HG03521 (cell line): Measurements from ENCODE around the gene DCAF16.
"Not testable (repeated sequence)": the region's sequence is repeated elsewhere in the genome, so short reads cannot be mapped to it uniquely, and the experiment has no call there.

Source experiments
- ATAC-seq: cut with Tn5 transposase; IDR thresholded peaks from one replicate; pipeline ENCODE4 v1.9.1; 2021; ENCODE audit warnings: mild to moderate bottlenecking, moderate library complexity; ENCODE audit not compliant: unreplicated experiment

DCAF16 gene

DNA sequence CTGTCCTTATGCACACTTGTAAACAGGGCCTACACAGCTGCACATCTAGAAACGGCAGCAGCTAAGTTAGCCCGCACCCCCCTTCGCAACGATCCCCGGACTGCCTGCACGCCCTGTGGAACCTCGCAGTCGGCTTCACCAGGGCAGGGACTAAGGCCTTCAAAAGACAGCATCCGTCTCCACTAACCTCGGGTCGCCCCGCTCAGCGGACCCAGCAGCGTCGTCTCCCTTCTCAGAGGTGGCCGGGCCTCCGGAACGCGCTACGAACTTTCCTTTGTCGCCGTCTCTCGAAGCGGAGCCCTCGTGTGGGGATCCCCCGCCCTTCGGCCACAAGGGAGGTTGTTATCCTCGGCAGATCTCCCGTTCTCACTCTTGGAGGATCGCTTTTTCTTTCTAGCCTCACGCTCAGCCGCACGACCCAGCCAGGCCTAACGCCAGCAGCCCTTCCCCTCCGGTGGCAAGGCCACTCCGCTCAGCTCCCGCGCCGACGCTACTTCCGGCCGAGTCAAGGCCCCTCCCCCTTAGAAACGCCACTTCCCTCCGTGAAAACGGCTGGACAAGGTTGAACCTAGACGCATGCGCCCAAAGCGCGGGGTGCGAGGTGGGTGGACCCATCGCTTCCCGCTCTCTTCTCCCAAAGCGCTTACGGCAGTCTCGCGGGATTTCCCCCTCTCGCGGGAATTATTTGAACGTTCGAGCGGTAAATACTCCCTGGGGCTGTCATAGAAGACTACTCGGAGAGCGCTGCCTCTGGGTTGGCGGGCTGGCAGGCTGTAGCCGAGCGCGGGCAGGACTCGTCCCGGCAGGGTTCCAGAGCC lies at the start of gene DCAF16, which contains the start of gene NCAPG:
TSS of gene DCAF16 (minus strand) at position 498 of the 818 bp plus-strand sequence. CDS start 6,616 bp downstream, outside the sequence.
TSS of gene NCAPG (plus strand) at position 720 of the 818 bp plus-strand sequence. CDS start 99 bp downstream, outside the sequence.
- ATAC-seq: peak; percentile 89

DNA sequence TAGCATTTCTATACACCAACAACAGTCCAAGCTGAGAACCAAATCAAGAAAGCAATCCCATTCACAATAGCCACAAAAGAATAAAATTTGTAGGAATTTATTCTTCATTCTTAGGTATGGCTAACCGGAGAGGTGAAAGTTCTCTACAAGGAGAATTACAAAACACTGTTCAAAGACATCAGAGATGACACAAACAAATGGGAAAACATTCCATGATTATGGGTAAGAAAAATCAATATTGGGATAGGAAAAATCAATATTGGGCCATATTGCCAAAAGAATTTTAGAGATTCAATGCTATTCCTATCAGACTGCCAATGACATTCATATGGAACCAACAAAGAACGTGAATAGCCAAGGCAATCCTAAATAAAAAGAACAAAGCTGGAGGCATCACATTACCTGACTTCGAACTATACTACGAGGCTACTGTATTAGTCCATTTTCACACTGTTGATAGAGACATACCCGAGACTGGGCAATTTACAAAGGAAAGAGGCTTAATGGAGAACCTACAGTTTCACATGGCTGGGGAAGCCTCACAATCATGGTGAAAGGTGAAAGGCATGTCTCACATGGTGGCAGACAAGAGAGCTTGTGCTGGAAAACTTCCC lies 49.3 kb upstream of the DCAF16 start:
- no peak for ATAC-seq

DNA sequence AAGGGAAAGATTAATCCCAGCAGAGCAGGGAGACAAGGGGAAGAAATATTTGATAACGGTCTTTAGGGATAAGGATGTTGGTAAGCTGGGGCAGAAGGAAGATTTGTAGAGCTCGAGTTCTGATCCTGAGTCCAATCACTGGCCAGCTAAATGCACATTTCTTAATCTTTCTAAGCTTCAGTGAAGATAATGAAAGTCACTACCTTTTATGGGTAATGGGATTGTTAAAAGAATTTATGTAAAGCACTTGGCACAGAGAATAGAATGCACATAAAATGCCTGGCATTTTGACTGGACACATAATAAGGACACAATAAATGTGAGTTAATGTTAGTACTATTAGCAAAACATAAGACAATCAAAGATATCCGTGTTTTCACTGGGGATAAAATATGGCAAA lies 43.5 kb upstream of the DCAF16 start:
- ATAC-seq: no peak

DNA sequence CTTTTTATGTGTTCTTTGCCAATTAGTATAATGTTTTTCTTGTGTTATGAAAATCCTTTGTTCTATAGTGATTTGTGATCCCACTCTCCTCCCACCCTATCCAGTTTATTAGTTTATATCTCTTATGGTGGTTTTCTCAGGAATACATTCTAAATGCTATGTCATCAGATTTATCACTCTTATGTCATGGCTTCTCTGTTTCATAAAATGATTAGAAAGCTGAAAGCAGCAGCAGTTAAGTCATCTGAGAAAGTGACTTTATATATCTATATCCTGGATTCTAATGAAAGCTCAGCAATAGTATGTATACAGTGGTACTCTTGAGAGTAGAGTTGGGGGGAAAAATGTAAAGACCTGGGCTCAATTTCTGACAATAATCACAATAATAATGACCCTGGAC lies 41.4 kb upstream of the DCAF16 start:
- ATAC-seq: no peak

DNA sequence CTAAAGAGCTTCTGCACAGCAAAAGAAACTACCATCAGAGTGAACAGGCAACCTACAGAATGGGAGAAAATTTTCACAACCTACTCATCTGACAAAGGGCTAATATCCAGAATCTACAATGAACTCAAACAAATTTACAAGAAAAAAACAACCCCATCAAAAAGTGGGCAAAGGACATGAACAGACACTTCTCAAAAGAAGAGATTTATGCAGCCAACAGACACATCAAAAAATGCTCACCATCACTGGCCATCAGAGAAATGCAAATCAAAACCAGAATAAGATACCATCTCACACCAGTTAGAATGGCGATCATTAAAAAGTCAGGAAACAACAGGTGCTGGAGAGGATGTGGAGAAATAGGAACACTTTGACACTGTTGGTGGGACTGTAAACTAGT lies 39.7 kb upstream of the DCAF16 start:
- not testable (repeated sequence) for ATAC-seq

DNA sequence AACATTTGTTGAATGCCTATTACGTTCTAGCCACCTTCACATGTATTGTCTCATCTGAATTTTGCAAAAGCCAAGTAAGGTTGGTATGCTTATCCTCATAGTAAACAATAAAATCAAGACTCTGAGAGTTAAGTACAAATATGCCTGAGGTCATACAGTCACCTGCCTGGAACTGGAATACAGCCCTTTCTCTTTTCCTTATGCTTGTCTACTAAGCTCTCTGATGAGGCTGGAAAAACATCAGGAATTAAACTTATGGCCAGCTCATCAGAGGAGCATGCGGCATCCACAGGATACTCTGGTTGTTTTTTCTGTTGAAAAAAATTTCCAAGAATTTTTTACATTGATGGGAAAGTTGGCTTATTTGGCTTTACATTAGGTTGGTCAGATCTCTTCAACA lies 35.7 kb upstream of the DCAF16 start:
- ATAC-seq: no peak

DNA sequence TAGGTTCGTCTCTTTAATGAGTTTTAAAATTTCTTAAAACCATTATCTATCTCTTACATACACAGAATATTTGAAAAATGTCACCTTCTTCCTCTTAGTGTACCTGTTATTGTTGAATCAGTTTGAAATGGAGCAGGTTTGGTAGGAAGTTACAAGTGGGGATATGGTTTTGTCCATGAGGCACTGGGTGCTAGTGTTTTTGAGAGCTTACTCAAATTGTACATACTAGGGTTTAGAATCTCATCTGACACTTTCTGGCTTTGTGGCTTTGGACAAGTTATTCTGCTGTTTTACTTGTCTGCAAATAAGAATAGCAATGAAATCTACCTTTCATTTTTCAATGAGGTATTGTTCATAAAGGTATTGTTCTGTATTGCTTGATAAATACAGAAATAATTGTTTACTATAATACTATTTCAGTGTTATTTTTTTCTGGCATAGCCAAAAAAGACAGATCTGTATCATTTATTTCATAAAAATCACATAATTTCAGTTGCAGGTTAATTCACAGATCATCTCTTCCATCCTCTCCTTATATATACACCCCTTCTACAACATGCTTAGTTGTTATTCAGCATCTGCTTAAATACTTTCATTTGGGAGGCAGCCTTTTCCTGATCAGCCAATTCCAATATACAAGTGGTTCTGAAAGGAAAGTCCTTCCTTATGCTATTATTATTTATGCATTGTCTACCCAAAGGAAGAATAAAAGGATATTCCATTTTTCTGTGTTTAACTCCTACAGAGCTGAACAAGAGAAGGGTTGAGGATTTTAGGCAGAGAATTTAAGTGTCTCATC lies 13.5 kb upstream of the DCAF16 start:
- ATAC-seq: no peak

DNA sequence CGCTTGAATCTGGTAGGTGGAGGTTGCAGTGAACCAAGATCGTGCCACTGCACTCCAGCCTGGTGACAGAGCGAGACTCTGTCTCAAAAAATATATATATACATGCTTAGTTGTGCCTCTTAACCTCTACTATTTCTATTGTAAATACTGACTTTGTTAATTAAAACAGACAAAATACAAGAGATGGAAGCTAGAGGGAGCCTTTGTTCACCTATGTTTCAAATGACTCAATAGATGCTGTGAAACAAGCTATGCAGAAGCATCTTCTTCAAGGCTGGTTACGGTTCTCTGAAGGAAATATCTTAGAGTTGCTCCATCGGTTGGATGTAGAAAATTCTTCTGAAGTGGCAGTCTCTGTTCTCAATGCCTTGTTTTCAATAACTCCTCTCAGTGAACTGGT lies 6.5 kb upstream of the DCAF16 start:
- peak; percentile 73 for ATAC-seq

DNA sequence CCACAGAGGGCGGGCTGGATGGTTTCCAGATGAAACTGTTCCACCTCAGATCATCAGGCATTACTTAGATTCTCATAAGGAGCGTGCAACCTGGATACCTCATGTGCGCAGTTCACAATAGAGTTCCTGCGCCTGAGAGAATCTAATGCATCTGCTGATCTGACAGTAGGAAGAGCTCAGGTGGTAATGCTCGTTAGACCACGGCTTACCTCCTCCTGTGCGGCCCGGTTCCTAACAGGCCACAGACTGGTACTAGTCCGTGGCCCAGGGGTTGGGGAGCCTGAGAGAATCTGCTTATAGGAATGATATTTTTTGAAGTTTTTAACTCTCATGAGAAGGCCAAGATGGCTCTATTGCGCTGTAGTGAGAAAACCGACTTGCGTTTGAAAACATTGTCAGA lies 5.6 kb upstream of the DCAF16 start:
- no peak for ATAC-seq

DNA sequence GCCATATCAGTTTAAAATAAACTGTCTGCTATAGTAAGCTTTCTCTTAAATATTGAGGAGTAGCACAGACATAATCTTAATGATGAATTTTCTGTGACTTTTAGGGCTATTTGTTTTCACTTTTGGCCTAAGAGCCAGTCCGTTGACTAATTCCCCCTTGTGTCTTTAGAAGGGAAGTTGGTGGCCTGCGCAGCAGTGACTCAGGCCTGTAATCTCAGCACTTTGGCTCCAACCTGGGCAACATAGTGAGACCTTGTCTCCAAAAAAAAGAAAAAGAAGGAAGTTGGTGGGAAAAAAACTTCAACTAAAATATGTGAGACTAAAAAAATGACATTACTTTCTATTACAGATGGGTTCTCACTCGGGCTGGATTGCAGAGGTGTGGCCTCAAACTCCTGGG lies 3.6 kb upstream of the DCAF16 start:
- ATAC-seq: no peak

DNA sequence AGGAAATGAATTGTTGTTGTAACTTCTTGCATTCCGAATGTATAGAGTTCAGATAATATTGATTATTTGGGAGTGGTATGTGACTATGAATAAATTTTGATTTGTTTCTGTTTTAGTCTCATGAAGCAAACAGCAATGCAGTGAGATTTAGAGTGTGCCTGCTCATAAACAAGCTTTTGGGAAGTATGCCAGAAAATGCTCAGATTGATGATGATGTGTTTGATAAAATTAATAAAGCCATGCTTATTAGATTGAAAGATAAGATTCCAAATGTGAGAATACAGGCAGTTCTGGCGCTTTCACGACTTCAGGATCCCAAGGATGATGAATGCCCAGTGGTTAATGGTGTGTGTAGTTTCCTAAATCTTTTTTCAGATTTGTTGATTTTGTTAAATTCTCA lies 2.2 kb upstream of the DCAF16 start:
- no peak for ATAC-seq

DNA sequence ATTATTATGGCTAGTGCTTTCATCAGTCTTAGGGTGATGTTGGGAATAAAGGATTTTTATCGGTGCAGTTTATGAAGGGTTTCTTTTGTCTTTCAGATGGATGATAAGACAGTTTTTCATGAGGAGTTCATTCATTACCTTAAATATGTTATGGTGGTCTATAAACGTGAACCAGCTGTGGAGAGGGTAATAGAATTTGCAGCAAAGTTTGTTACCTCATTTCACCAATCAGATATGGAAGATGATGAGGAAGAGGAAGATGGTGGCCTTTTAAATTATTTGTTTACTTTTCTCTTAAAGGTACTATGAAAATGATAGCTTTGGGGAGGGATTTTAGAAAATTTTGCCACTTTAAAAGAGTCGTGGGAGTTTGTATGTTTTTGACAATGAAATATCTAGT lies 1.6 kb upstream of the DCAF16 start:
- ATAC-seq: no peak

DNA sequence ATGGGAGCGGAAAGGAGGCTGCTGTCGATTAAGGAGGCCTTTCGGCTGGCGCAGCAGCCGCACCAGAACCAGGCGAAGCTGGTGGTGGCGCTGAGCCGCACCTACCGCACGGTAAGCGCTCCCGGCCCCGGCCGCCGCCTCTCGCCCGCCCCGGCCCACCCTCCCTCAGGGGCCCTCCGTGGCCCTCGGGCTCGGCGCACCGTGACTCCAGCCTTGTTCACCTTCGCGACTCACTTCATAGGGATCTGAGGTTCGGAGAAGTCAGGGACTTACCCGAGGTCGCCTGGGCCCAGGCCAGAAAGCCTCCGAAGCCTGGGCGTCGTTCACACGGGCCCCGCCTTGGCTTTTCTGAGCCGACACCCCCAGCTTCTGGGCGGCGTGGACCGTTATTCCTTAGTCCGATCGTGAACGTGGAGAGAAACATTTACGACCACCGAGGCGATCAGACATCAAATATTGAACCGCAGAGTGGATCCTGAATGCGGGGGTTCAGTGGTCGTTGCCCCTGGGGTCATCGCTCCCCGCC lies 584 bp upstream of the DCAF16 start:
- ATAC-seq: peak; percentile 18

DNA sequence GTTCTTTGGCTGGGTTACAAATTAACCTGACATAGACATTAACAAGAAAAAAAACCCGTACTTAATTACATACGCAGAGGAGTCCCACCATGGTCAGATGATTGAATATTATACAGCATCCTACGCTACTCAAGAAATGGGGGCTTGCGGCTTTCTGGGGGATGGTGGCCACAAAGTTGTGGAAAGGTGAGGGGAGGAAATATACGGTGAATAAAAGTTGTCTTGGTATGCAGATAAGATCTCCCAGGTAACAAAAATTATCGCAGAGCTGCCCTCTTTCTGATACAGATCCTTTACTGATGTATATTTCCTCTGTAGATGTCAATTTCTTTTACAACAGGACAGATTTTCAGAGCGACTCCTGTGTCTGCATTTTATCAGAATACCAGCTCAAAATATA lies 890 bp downstream of the DCAF16 start:
- ATAC-seq: no peak

DNA sequence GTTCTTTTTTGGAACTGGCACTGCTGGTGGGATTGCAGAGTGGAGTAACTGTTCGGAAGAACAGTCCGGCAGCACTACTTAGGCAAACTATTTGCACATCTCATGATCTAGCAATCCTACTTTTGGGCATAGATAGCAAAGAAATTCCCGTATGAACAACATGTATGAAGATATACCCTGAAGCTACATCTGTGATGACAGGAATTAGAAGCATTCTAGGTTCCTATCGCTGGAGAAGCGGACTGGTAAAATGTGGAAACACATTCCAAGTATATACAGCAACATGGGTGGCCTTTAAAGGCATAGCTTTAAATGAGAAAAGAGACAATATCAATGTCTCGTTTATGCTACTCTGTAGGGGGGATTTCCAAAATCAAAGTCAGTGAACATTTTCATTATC lies 3.1 kb downstream of the DCAF16 start:
- ATAC-seq: no peak

DNA sequence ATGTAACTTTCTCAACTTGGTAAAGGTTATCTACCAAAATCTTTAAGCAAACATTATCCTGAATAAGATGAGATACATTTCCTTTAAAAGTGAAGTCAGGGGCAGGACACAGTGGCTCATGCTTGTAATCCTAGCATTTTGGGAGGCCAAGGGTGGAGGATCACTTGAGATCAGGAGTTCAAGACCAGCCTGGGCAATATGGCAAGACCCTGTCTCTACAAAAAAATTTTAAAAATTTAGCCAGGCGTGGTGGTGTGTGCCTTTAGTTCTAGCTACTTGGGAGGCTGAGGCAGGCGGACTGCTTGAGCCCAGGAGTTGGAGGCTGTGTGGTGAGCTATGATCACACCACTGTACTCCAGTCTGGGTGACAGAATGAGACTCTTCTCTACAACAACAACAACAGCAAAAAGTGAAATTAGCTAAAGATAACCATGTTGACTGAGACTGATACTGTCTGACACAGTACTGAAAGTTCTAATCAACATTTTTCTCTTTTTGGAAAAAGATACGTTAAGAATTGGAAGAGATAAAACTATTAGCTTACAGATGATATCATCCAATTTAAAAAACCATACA lies 4.9 kb downstream of the DCAF16 start:
- no peak for ATAC-seq

DNA sequence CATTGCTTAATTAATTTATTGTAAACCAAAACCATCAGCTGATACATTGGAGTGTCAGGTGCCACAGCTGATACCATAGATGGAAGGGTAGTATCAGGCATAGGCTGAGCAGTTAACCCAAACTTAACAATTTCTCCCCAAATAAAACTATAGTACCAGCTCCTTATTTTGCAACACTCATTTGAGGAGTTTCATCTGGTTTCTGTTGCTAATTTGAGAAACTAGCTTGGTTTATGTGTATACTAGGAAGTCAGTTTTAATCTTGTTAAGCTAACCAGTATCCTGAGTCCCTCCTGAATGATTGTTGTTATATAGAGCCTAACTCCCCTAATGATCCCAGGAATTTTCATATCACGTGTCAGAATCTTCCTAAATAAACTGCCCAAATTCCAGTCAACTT lies 12.7 kb downstream of the DCAF16 start:
- ATAC-seq: no peak

DNA sequence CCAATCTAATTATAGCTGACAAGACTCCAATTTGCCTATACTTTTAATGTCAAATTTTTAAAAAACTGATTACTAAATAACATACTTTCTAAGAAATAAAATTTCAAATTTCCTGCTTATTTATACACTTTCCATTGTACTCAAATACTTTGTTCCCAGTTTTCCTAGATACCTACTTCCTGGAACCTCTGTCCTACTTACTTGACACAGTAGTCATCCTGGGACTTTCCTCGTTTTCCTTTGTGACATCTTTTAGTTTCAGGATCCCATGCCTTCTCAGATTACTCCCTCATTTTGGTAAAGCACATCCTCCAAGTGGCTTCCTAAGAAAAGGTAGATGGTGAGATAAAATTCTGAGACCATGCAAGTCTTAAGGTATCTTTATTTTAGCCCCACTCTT lies 15.8 kb downstream of the DCAF16 start:
- ATAC-seq: no peak

DNA sequence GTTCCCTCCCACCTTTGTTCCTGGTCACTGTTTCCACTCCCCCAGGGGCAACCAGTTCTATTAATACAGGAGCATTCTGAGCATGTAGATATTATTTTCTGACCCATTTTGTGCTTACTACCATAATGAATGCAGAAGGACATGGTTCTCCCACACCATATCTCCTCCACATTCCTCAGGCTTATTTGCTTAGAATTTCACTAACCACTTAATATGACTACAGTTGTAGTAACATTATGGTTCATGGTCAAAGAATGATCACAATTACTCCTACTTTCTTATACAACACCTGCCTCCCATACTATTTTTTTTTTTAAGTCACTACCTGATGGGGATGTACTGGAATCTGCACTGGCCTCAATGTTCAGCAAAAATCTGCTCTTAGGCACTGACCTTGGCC lies 21.6 kb downstream of the DCAF16 start:
- ATAC-seq: no peak

DNA sequence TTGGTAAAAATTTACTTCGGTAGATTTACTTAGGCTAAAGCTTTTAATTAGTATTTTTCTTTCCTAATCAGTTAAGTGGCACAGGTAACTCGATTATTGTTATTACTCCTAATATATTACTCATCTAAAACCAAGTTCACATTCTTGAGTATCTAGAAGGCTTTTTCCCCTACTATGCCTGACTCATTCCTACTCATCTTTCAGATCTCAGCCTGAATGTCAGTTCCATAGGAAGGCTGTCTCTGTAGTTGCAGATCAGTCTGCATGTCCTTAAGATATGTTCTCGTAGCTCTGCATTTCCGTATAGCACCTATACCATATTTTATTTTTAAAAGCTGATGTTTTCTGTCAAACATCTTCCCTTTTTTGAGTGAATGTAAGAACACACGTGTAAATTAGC lies 23.2 kb downstream of the DCAF16 start:
- no peak for ATAC-seq

DNA sequence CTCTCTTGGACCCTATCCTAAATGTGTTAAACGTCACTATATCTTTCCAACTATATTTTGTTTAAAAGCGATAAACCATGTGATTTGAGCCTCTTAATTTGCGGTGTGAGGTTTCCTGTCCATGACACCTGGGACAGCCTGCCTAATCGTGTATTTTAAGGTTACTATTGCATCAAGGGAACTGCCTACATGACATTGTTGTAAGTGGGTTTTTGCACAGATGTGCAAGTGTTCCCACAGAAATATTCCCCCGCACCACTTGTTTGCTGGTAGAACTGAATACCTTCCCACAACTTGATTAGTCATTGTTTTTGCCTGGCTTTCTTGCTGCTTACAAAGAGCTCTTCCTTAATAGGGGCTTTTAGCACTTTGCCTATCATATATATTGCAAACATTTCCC lies 24.0 kb downstream of the DCAF16 start:
- no peak for ATAC-seq
